ENCODE results near the gene GPR37L1. TPM values are rescaled to one million over a fixed set of nuclear protein-coding genes. Genes with fewer than 3 reads are reported as not detected.

The GPR37L1 gene
- total and polyA plus RNA-seq, 4 donors: under 0.01 to 0.04 (median 0.02) TPM; not detected in 1

DNA sequence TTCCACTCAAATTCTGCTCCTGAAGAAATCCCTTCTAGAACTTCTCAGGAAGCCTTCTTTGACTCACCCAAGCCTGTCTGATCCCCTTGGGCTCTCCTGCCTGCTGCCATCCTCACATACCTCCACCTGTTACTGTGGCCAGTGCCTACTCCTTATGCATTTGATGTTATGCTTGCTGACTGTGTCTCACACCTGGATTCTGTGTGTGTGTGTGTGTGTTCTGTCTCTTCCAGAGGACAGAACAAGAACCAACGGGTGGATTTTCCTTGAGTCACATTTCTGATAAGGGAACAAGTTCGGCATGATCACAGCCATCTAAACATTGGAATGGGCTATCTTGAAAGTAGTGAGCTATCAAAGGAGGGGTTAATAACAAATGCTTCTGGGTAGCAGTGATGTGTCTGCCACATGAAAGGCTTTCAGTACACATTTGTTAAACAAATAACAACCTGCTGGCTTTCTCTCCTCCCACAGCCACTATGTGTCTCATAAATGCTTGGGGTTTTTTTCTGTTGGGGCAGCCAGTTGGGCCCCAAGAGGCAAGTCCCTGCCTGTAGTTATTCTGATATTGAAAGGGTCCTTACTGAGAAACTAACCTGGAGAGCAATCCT lies 8.9 kb upstream of the GPR37L1 start:
- DNase-seq (ENCODE audit: low spot score): no peak
- Histone ChIP-seq H3K36me3 (ENCODE audit: control insufficient read depth in 4 of 4, insufficient read depth in 3 of 4, low read depth in 1 of 4, low read length in 3 of 4) (no peaks in the 10 kb centered on the region), H3K9ac (ENCODE audit: low read depth in 1 of 2, low read length in 2 of 2) (no peak overlapping the region)

DNA sequence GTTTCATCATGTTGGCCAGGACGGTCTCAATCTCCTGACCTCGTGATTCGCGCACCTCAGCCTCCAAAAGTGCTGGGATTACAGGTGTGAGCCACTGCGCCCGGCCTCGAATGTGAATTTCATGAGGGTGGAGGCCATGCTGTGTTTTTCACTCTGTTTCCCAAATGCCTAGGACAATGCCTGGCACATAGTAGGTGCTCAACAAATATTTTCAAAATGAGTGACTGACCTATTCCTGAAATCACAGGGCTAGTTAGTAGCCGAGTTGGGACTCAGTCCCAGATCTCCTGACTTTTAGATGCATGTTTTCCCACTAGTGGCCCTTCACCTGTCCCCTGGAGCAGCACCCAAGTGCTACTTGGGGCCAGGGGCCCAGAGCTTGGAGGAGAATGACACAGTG lies 6.4 kb upstream of the GPR37L1 start:
- H3K36me3 ChIP-seq (ENCODE audit: control insufficient read depth in 4 of 4, insufficient read depth in 3 of 4, low read depth in 1 of 4, low read length in 3 of 4): no peaks in the 10 kb centered on the region
- no peaks in the 10 kb centered on the region for H3K27me3 ChIP-seq (ENCODE audit: control insufficient read depth in 4 of 4, insufficient read depth in 4 of 4, low read length in 3 of 4)
- no peak overlapping the region for H3K4me3 ChIP-seq (ENCODE audit: low read depth in 1 of 3, low read length in 3 of 3)
- DNase-seq (ENCODE audit: low spot score): no peak
- no peaks in the 10 kb centered on the region for H3K9me3 ChIP-seq (ENCODE audit: control insufficient read depth in 4 of 4, low read length in 3 of 4)
- no peak overlapping the region for H3K9ac ChIP-seq (ENCODE audit: low read depth in 1 of 2, low read length in 2 of 2)
- H3K27ac ChIP-seq (ENCODE audit: low read depth in 1 of 2, low read length in 2 of 2): no peak overlapping the region
- H3K4me1 ChIP-seq (ENCODE audit: control insufficient read depth in 4 of 4, insufficient read depth in 4 of 4, low read length in 3 of 4): peaks cover 14 to 27% (median 17%) of the 10 kb centered on the region in 4 donors
- WGBS: 96% methylated on average over 8 of the region's 8 CpGs
- TF ChIP-seq JUND (IDR thresholded peaks at IDR 0.05) (no peak), NR2F2 (IDR thresholded peaks at IDR 0.05) (no peak), TAF1 (conservative IDR thresholded peaks at IDR 0.05) (no peak), GABPA (IDR thresholded peaks at IDR 0.05 in 1 of 2, conservative IDR thresholded peaks at IDR 0.05 in 1 of 2) (no peak), HNF4G (IDR thresholded peaks at IDR 0.05) (no peak), RAD21 (IDR thresholded peaks at IDR 0.05) (no peak), FOXA2 (IDR thresholded peaks at IDR 0.05) (no peak)
- TF ChIP-seq, protein P1, sequence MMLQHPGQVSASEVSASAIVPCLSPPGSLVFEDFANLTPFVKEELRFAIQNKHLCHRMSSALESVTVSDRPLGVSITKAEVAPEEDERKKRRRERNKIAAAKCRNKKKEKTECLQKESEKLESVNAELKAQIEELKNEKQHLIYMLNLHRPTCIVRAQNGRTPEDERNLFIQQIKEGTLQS (IDR thresholded peaks at IDR 0.05): no peak
- TF ChIP-seq, protein P2, sequence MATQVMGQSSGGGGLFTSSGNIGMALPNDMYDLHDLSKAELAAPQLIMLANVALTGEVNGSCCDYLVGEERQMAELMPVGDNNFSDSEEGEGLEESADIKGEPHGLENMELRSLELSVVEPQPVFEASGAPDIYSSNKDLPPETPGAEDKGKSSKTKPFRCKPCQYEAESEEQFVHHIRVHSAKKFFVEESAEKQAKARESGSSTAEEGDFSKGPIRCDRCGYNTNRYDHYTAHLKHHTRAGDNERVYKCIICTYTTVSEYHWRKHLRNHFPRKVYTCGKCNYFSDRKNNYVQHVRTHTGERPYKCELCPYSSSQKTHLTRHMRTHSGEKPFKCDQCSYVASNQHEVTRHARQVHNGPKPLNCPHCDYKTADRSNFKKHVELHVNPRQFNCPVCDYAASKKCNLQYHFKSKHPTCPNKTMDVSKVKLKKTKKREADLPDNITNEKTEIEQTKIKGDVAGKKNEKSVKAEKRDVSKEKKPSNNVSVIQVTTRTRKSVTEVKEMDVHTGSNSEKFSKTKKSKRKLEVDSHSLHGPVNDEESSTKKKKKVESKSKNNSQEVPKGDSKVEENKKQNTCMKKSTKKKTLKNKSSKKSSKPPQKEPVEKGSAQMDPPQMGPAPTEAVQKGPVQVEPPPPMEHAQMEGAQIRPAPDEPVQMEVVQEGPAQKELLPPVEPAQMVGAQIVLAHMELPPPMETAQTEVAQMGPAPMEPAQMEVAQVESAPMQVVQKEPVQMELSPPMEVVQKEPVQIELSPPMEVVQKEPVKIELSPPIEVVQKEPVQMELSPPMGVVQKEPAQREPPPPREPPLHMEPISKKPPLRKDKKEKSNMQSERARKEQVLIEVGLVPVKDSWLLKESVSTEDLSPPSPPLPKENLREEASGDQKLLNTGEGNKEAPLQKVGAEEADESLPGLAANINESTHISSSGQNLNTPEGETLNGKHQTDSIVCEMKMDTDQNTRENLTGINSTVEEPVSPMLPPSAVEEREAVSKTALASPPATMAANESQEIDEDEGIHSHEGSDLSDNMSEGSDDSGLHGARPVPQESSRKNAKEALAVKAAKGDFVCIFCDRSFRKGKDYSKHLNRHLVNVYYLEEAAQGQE (IDR thresholded peaks at IDR 0.05): no peak

More for the DNA sequence above, 8.9 kb upstream of the GPR37L1 start:
- WGBS: 65% methylated on average over 2 of the region's 2 CpGs
- Histone ChIP-seq H3K4me3 (ENCODE audit: low read depth in 1 of 3, low read length in 3 of 3) (no peak overlapping the region), H3K27me3 (ENCODE audit: control insufficient read depth in 4 of 4, insufficient read depth in 4 of 4, low read length in 3 of 4) (no peaks in the 10 kb centered on the region), H3K9me3 (ENCODE audit: control insufficient read depth in 4 of 4, low read length in 3 of 4) (no peaks in the 10 kb centered on the region), H3K4me1 (ENCODE audit: control insufficient read depth in 4 of 4, insufficient read depth in 4 of 4, low read length in 3 of 4) (peaks cover 15 to 29% (median 19%) of the 10 kb centered on the region in 4 donors), H3K27ac (ENCODE audit: low read depth in 1 of 2, low read length in 2 of 2) (peak overlapping the region in 1 of 2 donors; percentile 66)
- TF ChIP-seq, protein P3, sequence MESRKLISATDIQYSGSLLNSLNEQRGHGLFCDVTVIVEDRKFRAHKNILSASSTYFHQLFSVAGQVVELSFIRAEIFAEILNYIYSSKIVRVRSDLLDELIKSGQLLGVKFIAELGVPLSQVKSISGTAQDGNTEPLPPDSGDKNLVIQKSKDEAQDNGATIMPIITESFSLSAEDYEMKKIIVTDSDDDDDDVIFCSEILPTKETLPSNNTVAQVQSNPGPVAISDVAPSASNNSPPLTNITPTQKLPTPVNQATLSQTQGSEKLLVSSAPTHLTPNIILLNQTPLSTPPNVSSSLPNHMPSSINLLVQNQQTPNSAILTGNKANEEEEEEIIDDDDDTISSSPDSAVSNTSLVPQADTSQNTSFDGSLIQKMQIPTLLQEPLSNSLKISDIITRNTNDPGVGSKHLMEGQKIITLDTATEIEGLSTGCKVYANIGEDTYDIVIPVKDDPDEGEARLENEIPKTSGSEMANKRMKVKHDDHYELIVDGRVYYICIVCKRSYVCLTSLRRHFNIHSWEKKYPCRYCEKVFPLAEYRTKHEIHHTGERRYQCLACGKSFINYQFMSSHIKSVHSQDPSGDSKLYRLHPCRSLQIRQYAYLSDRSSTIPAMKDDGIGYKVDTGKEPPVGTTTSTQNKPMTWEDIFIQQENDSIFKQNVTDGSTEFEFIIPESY (IDR thresholded peaks at IDR 0.05): no peak
- TF ChIP-seq, protein P4, sequence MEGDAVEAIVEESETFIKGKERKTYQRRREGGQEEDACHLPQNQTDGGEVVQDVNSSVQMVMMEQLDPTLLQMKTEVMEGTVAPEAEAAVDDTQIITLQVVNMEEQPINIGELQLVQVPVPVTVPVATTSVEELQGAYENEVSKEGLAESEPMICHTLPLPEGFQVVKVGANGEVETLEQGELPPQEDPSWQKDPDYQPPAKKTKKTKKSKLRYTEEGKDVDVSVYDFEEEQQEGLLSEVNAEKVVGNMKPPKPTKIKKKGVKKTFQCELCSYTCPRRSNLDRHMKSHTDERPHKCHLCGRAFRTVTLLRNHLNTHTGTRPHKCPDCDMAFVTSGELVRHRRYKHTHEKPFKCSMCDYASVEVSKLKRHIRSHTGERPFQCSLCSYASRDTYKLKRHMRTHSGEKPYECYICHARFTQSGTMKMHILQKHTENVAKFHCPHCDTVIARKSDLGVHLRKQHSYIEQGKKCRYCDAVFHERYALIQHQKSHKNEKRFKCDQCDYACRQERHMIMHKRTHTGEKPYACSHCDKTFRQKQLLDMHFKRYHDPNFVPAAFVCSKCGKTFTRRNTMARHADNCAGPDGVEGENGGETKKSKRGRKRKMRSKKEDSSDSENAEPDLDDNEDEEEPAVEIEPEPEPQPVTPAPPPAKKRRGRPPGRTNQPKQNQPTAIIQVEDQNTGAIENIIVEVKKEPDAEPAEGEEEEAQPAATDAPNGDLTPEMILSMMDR (IDR thresholded peaks at IDR 0.05; ENCODE audit: low read depth, low read length, missing input control): no peak
- TF ChIP-seq NR2F2 (IDR thresholded peaks at IDR 0.05) (no peak), TAF1 (conservative IDR thresholded peaks at IDR 0.05) (no peak), RXRA (IDR thresholded peaks at IDR 0.05) (no peak), RAD21 (IDR thresholded peaks at IDR 0.05) (no peak), GABPA (IDR thresholded peaks at IDR 0.05 in 1 of 2, conservative IDR thresholded peaks at IDR 0.05 in 1 of 2) (no peak), HNF4G (IDR thresholded peaks at IDR 0.05) (no peak), YY1 (IDR thresholded peaks at IDR 0.05) (no peak), FOXA2 (IDR thresholded peaks at IDR 0.05) (no peak), HNF4A (conservative IDR thresholded peaks at IDR 0.05) (no peak), EGR1 (IDR thresholded peaks at IDR 0.05; ENCODE audit: low read depth in 2 of 2) (no peak), SP1 (IDR thresholded peaks at IDR 0.05) (no peak)
- TF ChIP-seq, protein P5, sequence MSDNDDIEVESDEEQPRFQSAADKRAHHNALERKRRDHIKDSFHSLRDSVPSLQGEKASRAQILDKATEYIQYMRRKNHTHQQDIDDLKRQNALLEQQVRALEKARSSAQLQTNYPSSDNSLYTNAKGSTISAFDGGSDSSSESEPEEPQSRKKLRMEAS (IDR thresholded peaks at IDR 0.05): no peak
- TF ChIP-seq, protein P2 (IDR thresholded peaks at IDR 0.05): no peak
